Suprapubic skin (tissue), 3 donors: ENCODE data around the gene AGBL1.

Experiments used
- CTCF ChIP-seq, 2 donors: fragments of 200-600 bp in 1 of 2; fragments of 450-650 bp in 1 of 2; sonication (generic) in 1 of 2; IDR thresholded peaks; one replicate each; pipeline ENCODE4 v1.5.1; 2016 to 2019; ENCODE audit warnings: antibody characterized with exemption in 2 of 2, mild to moderate bottlenecking in 1 of 2, moderate library complexity in 1 of 2
- POLR2AphosphoS5 ChIP-seq, 3 donors: sonication (generic); formaldehyde crosslinking; IDR thresholded peaks; one replicate each; pipeline ENCODE4 v1.6.1; 2017; ENCODE audit warnings: antibody characterized with exemption in 3 of 3

GRCh38 chr15:86135041-86135440 lies 55.4 kb downstream of the AGBL1 start:
- TF ChIP-seq CTCF (IDR thresholded peaks at IDR 0.05), result no peak
- TF ChIP-seq POLR2AphosphoS5 (IDR thresholded peaks at IDR 0.05), result no peak
